A673 (cell line): ENCODE results near the gene NHLRC4. TPM values are rescaled to one million over a fixed set of nuclear protein-coding genes. Genes with fewer than 3 reads are reported as not detected.

Source experiments
- BruUV-seq: library from RNA; stranded (reverse); fragments of 400-500 nt; replicated peaks from 2 replicates; lab custom pipeline; 2021; lab: Mats Ljungman, UMichigan
- CTCF ChIA-PET: fragments of 300-600 bp; sonication (Branson Sonifier 250); formaldehyde crosslinking; loops from one replicate; lab custom pipeline; 2022; ENCODE audit warnings: antibody characterized with exemption; lab: Charles Lee
- POLR2A ChIA-PET: fragments of 300-600 bp; sonication (Branson Sonifier 250); formaldehyde crosslinking; loops from one replicate; lab custom pipeline; 2022; ENCODE audit warnings: antibody characterized with exemption; ENCODE audit not compliant: low non-redundant PET; lab: Charles Lee
- DNase-seq: peaks from one replicate; pipeline ENCODE4 v3.0.0-alpha.2; 2015; ENCODE audit warnings: low spot score
- H3K27ac ChIP-seq: fragments of 200-600 bp; sonication (generic); 2 replicates; pipeline ENCODE4 v1.5.1; 2016; ENCODE audit warnings: mixed run types, low read depth, mild to moderate bottlenecking, mixed read lengths, antibody characterized with exemption, low read length; ENCODE audit not compliant: poor library complexity, severe bottlenecking
- H3K27me3 ChIP-seq: fragments of 200-600 bp; sonication (generic); replicated peaks from 2 replicates; pipeline ENCODE4 v1.6.1; 2017; ENCODE audit warnings: mixed run types, low read depth, mild to moderate bottlenecking, mixed read lengths, antibody characterized with exemption, low read length; ENCODE audit not compliant: insufficient read depth, poor library complexity
- H3K36me3 ChIP-seq: fragments of 200-600 bp; sonication (generic); 2 replicates; pipeline ENCODE4 v1.6.1; 2016; ENCODE audit warnings: mixed run types, mild to moderate bottlenecking, mixed read lengths, antibody characterized with exemption, low read length; ENCODE audit not compliant: insufficient read depth, poor library complexity, severe bottlenecking
- H3K4me1 ChIP-seq: fragments of 200-600 bp; sonication (generic); 2 replicates; pipeline ENCODE4 v1.6.1; 2017; ENCODE audit warnings: mixed run types, mild to moderate bottlenecking, mixed read lengths, antibody characterized with exemption, low read length; ENCODE audit not compliant: insufficient read depth, poor library complexity, severe bottlenecking
- H3K4me3 ChIP-seq: fragments of 200-600 bp; sonication (generic); 2 replicates; pipeline ENCODE4 v1.5.1; 2016; ENCODE audit warnings: low read depth, mixed run types, mild to moderate bottlenecking, mixed read lengths, low read length; ENCODE audit not compliant: poor library complexity, severe bottlenecking
- H3K9me3 ChIP-seq: fragments of 200-600 bp; sonication (generic); 2 replicates; pipeline ENCODE4 v1.6.1; 2016; ENCODE audit warnings: mixed run types, low read depth, mild to moderate bottlenecking, mixed read lengths, antibody characterized with exemption, low read length; ENCODE audit not compliant: poor library complexity, severe bottlenecking
- EZH2 ChIP-seq: fragments of 200-600 bp; sonication (generic); IDR thresholded peaks from 2 replicates; pipeline ENCODE4 v1.6.1; 2017; ENCODE audit warnings: borderline replicate concordance, low read depth, mild to moderate bottlenecking, mixed read lengths, antibody characterized with exemption, low read length; ENCODE audit not compliant: poor library complexity, severe bottlenecking
- intact Hi-C: fragments of 100-400 bp; cut with micrococcal nuclease; formaldehyde crosslinking; loops from one replicate; pipeline ENCODE4 v1.10.0; 2022; ENCODE audit not compliant: unreplicated experiment
- total RNA-seq: library from RNA; stranded (reverse); gene quantifications from 2 replicates; pipeline ENCODE4 v1.2.3, GENCODE V29; 2021
- TF ChIP-seq, protein P1 (sequence below): fragments of 300-800, 200-600 bp; sonication (generic); conservative IDR thresholded peaks from 2 replicates; pipeline ENCODE4 v1.5.1; 2017; ENCODE audit warnings: low read depth, mild to moderate bottlenecking, antibody characterized with exemption, low read length, moderate library complexity, mixed read lengths

The NHLRC4 gene
- total RNA-seq, 1 experiment from 2014 or later = 0.21 TPM

DNA sequence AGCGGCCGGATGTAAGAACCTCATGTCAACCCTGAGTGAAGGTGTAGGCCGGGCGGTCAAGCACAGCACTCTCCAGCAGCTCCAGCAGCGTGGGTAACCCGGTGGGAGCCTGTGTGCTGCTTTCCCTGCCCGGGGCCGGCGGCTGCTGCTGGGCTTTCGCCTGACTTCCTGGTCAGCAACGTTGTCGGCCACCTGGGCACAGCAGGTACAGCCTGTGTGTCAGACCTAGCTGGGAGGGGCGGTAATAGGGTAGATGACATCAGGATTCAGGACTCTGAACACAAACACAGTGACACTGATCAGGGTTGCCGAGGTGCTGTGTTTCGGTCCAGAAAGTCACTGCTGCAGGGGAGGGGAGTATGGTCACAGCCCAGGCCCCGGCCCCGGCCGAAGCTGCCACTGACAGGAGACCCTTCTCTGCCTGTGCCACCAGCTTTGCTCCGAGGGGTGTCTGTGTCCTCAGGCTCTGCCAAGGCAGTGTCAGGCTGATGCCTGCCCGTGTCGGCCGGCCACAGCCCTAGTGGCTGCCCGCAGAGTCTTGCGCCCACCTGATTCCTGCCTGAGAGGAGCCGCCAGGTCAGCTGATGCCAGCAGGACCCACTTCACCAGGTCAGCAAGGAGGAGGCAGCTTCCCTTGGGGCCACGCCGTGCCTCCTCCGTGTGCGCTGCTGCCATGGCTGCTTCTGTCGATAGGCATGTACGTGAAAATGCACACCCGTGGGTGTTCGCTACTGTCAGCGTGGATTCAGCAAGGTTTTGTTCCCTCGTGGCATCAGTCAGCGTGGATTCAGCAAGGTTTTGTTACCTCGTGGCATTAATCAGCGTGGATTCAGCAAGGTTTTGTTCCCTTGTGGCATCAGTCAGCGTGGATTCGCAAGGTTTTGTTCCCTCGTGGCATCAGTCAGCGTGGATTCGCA lies 32.3 kb downstream of the NHLRC4 start:
- ChIA-PET CTCF (interaction anchor here (0.7 kb wide), 1 partner anchor 17 kb away, joined by 3 read pairs; no protein-coding TSS in a partner anchor), POLR2A (interaction anchor here (0.8 kb wide), 1 partner anchor 235 kb away, joined by 3 read pairs; no protein-coding TSS in a partner anchor)
- peaks cover 5% of the 10 kb centered on the region for H3K36me3 ChIP-seq
- no peaks in the 10 kb centered on the region for H3K9me3 ChIP-seq
- H3K4me3 ChIP-seq = no peak overlapping the region
- H3K27ac ChIP-seq = no peak overlapping the region
- BruUV-seq = no TSS peak
- no peaks in the 10 kb centered on the region for H3K4me1 ChIP-seq
- no peaks in the 10 kb centered on the region for H3K27me3 ChIP-seq
- no peak for DNase-seq
- no peak for TF ChIP-seq EZH2
- TF ChIP-seq, protein P1, sequence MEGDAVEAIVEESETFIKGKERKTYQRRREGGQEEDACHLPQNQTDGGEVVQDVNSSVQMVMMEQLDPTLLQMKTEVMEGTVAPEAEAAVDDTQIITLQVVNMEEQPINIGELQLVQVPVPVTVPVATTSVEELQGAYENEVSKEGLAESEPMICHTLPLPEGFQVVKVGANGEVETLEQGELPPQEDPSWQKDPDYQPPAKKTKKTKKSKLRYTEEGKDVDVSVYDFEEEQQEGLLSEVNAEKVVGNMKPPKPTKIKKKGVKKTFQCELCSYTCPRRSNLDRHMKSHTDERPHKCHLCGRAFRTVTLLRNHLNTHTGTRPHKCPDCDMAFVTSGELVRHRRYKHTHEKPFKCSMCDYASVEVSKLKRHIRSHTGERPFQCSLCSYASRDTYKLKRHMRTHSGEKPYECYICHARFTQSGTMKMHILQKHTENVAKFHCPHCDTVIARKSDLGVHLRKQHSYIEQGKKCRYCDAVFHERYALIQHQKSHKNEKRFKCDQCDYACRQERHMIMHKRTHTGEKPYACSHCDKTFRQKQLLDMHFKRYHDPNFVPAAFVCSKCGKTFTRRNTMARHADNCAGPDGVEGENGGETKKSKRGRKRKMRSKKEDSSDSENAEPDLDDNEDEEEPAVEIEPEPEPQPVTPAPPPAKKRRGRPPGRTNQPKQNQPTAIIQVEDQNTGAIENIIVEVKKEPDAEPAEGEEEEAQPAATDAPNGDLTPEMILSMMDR = no peak
- intact Hi-C loops = no loop called here

DNA sequence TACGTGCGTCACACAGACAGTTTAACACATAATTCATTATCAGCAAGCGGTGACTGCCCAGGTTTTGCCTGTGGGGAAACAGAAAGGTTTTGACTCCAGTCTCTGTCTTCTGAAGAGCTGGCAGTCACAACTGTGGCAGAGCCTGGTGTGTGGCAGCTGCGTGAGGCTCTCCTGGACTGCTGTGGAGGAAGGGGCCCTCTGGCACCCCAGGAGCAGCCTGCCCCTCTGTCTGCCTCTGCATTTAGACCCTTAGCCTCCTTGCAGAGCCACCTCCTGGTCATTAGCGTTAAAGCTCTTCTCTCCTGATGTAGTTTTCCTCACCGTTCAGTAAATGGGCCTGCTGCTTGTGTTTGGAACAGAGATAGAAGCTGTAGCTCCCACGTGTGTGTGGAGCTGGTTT lies 34.0 kb downstream of the NHLRC4 start:
- Histone ChIP-seq H3K4me3 (no peak overlapping the region), H3K27ac (no peak overlapping the region), H3K9me3 (no peaks in the 10 kb centered on the region), H3K36me3 (peaks cover 4% of the 10 kb centered on the region), H3K27me3 (no peaks in the 10 kb centered on the region), H3K4me1 (no peaks in the 10 kb centered on the region)
- TF ChIP-seq, protein P1 = peak; percentile 41
- no peak for TF ChIP-seq EZH2
- DNase-seq = no peak
- BruUV-seq = no TSS peak
- CTCF ChIA-PET = no interaction called here
- POLR2A ChIA-PET = interaction anchor here (0.7 kb wide), 1 partner anchor 1425 kb away, joined by 4 read pairs; no protein-coding TSS in a partner anchor
- intact Hi-C loops = no loop called here

DNA sequence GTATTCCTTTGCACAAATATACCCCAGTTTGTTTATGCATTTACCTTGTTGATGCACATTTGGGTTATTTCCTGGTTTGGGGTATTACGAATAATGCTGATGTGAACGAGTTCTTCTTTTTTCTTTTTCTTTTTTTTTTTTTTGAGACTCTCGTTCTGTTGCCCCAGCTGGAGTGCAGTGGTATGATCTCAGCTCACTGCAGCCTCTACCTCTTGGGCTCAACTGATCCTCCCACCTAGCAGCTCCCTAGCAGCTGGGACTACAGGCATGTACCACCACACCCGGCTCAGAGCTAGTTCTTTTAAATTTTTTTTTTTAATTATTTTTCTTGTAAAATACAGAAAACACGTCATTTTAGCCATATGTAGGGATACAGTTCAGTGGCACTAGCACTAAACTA lies 37.1 kb downstream of the NHLRC4 start:
- Histone ChIP-seq H3K27me3 (no peaks in the 10 kb centered on the region), H3K27ac (no peak overlapping the region), H3K9me3 (no peaks in the 10 kb centered on the region), H3K36me3 (no peaks in the 10 kb centered on the region), H3K4me1 (no peaks in the 10 kb centered on the region), H3K4me3 (no peak overlapping the region)
- CTCF ChIA-PET = no interaction called here
- DNase-seq = no peak
- no TSS peak for BruUV-seq
- POLR2A ChIA-PET = no interaction called here
- TF ChIP-seq EZH2 = no peak
- TF ChIP-seq, protein P1 = no peak
- intact Hi-C loops = no loop called here
